Thoracic aorta (tissue), 2 donors: ENCODE measurements around the gene PMIS2. TPM values are rescaled to one million over a fixed set of nuclear protein-coding genes. Genes with fewer than 3 reads are reported as not detected.

Experiments
- ATAC-seq: fragments of 150-250 bp; one replicate; pipeline ENCODE4 v1.8.0; 2017; ENCODE audit warnings: low read depth; ENCODE audit not compliant: insufficient number of reproducible peaks, low FRiP score
- DNase-seq: peaks from one replicate; pipeline ENCODE4 v3.0.0-alpha.2; 2020; ENCODE audit warnings: low spot score
- H3K27ac ChIP-seq, 2 donors: fragments of 200-600 bp; sonication (generic); 1 replicate in 1 of 2; 2 replicates in 1 of 2; pipeline ENCODE4 v1.5.1; 2016; ENCODE audit warnings: mild to moderate bottlenecking in 2 of 2, moderate library complexity in 2 of 2
- H3K27me3 ChIP-seq: fragments of 200-600 bp; sonication (generic); replicated peaks from 2 replicates; pipeline ENCODE4 v1.6.0; 2016; ENCODE audit warnings: mild to moderate bottlenecking; ENCODE audit not compliant: insufficient read depth
- H3K36me3 ChIP-seq: fragments of 200-600 bp; sonication (generic); one replicate; pipeline ENCODE4 v1.5.1; 2016
- H3K4me1 ChIP-seq, 2 donors: fragments of 200-600 bp; sonication (generic); 1 replicate in 1 of 2; 2 replicates in 1 of 2; pipeline versions ENCODE4 v1.5.1 to v1.6.0; 2016; ENCODE audit warnings: low read depth in 2 of 2, mild to moderate bottlenecking in 1 of 2; ENCODE audit not compliant: control insufficient read depth in 1 of 2
- H3K4me3 ChIP-seq: fragments of 200-600 bp; sonication (generic); 2 replicates; pipeline ENCODE4 v1.5.1; 2016; ENCODE audit warnings: mild to moderate bottlenecking
- H3K9me3 ChIP-seq: fragments of 200-600 bp; sonication (generic); 2 replicates; pipeline ENCODE4 v1.5.1; 2016
- total RNA-seq, 2 donors: library from RNA; depleted of rRNA; stranded (reverse); fragments of >200 nt; gene quantifications; one replicate each; pipeline versions ENCODE4 v1.1.0 to v1.2.3, GENCODE V29; 2016
- TF ChIP-seq, protein P1 (sequence below): fragments of 200-600 bp; sonication (generic); IDR thresholded peaks from one replicate; pipeline ENCODE4 v1.5.1; 2019; ENCODE audit warnings: antibody characterized with exemption

PMIS2 gene
- not detected for total RNA-seq

DNA sequence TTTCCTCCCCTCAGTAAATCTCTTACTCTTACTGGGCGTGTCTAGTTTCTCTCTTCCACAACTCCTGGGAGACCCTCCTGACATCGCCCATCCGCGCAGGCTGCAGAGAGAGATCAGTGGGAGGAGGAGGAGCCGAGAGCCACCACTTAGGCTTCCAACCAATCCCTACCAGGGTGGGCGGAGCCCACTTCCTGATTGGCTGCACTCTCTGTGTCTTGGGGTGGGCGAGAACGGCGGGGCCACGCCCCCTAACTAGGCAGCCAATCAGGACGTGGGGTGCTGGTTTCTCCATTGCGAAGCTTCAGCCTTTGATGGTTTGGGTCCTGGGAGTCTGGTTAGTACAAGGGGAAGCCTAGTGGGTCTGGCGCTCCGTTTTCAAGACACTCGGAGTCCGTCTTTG lies at the start of gene PMIS2:
PMIS2 (plus strand) TSS at position 326 of the 400 bp plus-strand sequence. CDS start 87 bp downstream, outside the sequence.
- ATAC-seq (no peak), DNase-seq (no peak)
- no peak within 1 kb of the TSS for H3K4me3 ChIP-seq
- no peaks in the 10 kb centered on the region for H3K27me3 ChIP-seq
- TF ChIP-seq, protein P1, sequence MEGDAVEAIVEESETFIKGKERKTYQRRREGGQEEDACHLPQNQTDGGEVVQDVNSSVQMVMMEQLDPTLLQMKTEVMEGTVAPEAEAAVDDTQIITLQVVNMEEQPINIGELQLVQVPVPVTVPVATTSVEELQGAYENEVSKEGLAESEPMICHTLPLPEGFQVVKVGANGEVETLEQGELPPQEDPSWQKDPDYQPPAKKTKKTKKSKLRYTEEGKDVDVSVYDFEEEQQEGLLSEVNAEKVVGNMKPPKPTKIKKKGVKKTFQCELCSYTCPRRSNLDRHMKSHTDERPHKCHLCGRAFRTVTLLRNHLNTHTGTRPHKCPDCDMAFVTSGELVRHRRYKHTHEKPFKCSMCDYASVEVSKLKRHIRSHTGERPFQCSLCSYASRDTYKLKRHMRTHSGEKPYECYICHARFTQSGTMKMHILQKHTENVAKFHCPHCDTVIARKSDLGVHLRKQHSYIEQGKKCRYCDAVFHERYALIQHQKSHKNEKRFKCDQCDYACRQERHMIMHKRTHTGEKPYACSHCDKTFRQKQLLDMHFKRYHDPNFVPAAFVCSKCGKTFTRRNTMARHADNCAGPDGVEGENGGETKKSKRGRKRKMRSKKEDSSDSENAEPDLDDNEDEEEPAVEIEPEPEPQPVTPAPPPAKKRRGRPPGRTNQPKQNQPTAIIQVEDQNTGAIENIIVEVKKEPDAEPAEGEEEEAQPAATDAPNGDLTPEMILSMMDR = no peak
- H3K4me1 ChIP-seq = no peaks in the 10 kb centered on the region
- no peaks in the 10 kb centered on the region for H3K9me3 ChIP-seq
- H3K27ac ChIP-seq = no peak within 1 kb of the TSS
- no peaks in the 10 kb centered on the region for H3K36me3 ChIP-seq

DNA sequence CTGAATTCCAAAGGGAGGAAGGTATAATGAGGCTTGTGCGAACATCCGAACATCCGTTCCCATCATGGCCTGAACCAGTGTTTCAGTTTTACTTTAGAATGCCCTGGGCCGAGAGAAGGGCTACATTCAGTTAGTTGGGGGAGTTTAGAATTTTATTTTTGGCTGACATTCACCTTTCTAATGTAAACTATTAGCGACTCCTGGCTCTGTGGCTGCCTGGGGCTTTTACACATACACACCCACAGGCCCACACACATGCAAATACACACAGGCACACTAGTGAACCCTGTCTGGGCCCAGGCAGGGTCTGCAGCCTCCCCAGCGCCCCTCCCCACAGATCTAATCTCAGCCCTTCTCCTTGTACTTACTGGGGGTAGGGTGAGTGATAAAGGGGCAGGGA lies 46.7 kb upstream of the PMIS2 start:
- no peaks in the 10 kb centered on the region for H3K9me3 ChIP-seq
- no peak for ATAC-seq

DNA sequence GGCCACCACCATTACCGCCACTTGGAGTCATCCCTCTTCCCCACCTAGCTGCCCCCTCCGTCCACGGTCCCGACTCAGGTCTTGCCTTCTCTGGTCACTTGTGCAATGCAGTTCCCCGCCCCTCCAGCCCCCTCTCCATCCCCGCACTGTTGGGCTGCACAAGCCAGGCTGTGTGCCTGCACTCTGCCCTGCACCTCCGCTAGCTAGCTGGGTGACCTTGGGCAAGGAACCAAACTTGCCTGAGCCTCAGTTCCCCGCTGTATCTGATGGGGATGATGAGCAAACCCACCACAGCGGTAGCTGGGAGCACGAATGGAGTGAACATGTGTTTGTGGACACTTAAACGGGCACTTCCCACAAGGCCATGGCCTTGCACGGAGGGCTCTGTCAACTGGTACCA lies 46.1 kb upstream of the PMIS2 start:
- DNase-seq (no peak), ATAC-seq (no peak)
- no peak overlapping the region for H3K27ac ChIP-seq
- TF ChIP-seq, protein P1 = no peak
- peaks cover 0 to 7% of the 10 kb centered on the region in 2 donors for H3K4me1 ChIP-seq
- H3K36me3 ChIP-seq = no peaks in the 10 kb centered on the region
- H3K9me3 ChIP-seq = no peaks in the 10 kb centered on the region
- no peak overlapping the region for H3K4me3 ChIP-seq
- H3K27me3 ChIP-seq = no peaks in the 10 kb centered on the region

More for the DNA sequence above, 46.7 kb upstream of the PMIS2 start:
- Histone ChIP-seq H3K27me3 (no peaks in the 10 kb centered on the region), H3K4me3 (no peak overlapping the region), H3K27ac (no peak overlapping the region), H3K36me3 (no peaks in the 10 kb centered on the region), H3K4me1 (peaks cover 0 to 2% of the 10 kb centered on the region in 2 donors)
- DNase-seq = no peak
- TF ChIP-seq, protein P1 = no peak

DNA sequence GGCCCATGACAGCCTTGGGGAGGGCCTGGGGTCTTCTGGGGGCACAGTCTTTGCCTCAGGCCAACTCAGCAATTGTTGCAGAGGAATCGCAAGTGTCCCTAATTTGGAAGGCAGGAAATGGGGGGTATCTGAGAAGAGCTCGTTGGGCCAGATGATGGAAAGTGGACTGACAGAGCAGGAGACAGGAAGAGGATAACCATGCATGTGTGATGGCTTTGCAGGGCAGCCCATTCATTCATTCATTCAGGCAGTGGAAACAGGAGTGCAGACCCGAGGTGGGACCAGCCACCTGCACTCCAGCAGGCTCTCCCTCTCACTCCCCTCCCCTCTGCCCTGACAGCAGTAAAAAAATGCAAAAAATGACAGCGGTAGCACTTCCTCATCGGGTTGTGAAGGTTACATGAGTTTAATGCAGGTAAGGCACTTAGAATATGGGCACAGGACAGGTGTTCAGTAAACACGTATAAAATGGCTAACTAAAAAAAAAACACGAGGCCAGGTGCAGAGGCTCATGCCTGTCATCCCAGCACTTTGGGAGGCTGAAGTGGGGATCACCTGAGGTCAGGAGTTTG lies 45.5 kb upstream of the PMIS2 start:
- TF ChIP-seq, protein P1 = no peak
- H3K4me3 ChIP-seq = no peak overlapping the region
- peaks cover 0 to 8% of the 10 kb centered on the region in 2 donors for H3K4me1 ChIP-seq
- no peaks in the 10 kb centered on the region for H3K9me3 ChIP-seq
- H3K36me3 ChIP-seq = no peaks in the 10 kb centered on the region
- DNase-seq = no peak
- ATAC-seq = no peak
- H3K27ac ChIP-seq = no peak overlapping the region
- no peaks in the 10 kb centered on the region for H3K27me3 ChIP-seq

DNA sequence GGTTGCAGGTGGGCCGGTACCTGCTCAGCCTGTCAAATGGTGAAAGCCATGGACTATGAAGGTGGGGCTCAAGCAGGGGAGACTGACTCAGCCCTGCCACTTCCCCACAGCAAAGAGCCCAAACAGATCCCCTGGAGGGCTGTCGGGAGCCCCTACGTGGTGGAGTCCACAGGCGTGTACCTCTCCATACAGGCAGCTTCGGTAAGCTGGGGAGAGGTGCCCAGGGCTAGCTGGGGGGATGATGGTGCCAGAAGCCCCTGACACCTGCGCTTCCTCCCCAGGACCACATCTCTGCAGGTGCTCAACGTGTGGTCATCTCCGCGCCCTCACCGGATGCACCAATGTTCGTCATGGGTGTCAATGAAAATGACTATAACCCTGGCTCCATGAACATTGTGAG lies 43.8 kb upstream of the PMIS2 start:
- H3K9me3 ChIP-seq = no peaks in the 10 kb centered on the region
- no peak overlapping the region for H3K4me3 ChIP-seq
- no peak for ATAC-seq
- no peaks in the 10 kb centered on the region for H3K27me3 ChIP-seq
- H3K27ac ChIP-seq = no peak overlapping the region
- DNase-seq = no peak
- TF ChIP-seq, protein P1 = no peak
- H3K36me3 ChIP-seq = no peaks in the 10 kb centered on the region
- peaks cover 8 to 21% of the 10 kb centered on the region in 2 donors for H3K4me1 ChIP-seq
